ENCODE results near the gene FAM25C. TPM values are rescaled to one million over a fixed set of nuclear protein-coding genes. Genes with fewer than 3 reads are reported as not detected.
"Not testable (repeated sequence)": the region's sequence is repeated elsewhere in the genome, so short reads cannot be mapped to it uniquely, and the experiment has no call there.

Gene FAM25C
- total and polyA plus RNA-seq, 4 experiments from 2014 or later: not detected

GRCh38 chr10:47947424-47947823, 52.2 kb downstream of the FAM25C start:
- H3K36me3 ChIP-seq (ENCODE audit: insufficient read depth, low read length); POLR2A ChIA-PET (ENCODE audit: partially characterized antibody); H3K4me1 Mint-ChIP-seq; H3K27ac Mint-ChIP-seq; H3K27ac ChIP-seq (ENCODE audit: low read depth, low read length); H3K9me3 Mint-ChIP-seq; H3K4me3 ChIP-seq (ENCODE audit: low read length in 2 of 2); intact Hi-C loops (cut with micrococcal nuclease); H3K4me1 ChIP-seq (ENCODE audit: insufficient read depth, low read length); CTCF ChIA-PET (ENCODE audit: partially characterized antibody); H3K9me3 ChIP-seq (ENCODE audit: control insufficient read depth in 1 of 2, low read length in 2 of 2); H3K27me3 ChIP-seq (ENCODE audit: insufficient read depth, low read length); H3K4me3 Mint-ChIP-seq; H3K36me3 Mint-ChIP-seq; H3K27me3 Mint-ChIP-seq; DNase-seq: not testable (repeated sequence)

Other genes starting within 250 kb of the FAM25C start
- under 1 TPM in 1 of 2 experiments, not detected in 1; 0.38 TPM for gene SYT15B, start 236.2 kb downstream of the FAM25C start, total RNA-seq
- gene SYT15B, start 236.2 kb downstream of the FAM25C start, polyA plus RNA-seq: not detected
- not detected for gene NPY4R2, start 81.1 kb downstream of the FAM25C start, total RNA-seq
- gene NPY4R2, start 81.1 kb downstream of the FAM25C start, polyA plus RNA-seq: not detected

Measured in CD4-positive, alpha-beta memory T cell (primary cell).